ENCODE results near the gene IRF2. TPM values are rescaled to one million over a fixed set of nuclear protein-coding genes. Genes with fewer than 3 reads are reported as not detected.

IRF2 gene
- polyA plus RNA-seq, 1 donor (not counting 4 experiments of a cell fraction or from before 2014, with no cell fraction given) = 23.8 TPM

DNA sequence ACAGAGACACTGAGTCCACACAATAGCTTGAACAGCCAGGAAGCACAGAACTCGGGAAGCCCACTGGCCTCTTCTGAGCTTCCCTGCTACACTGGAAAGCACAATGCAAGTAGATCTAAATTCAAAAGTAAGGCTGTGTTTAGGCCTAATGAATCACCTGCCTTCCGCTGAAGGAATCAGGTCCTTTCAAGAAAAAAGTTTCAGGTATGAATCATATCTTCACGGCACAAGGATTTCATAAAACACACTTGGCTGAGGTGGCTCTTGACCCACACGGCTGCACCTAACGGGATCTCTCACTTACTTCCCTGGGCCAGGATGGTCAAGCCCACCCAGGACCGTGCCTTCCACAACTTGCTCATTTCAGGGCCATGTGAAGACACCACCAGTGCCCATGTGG lies 59.3 kb downstream of the IRF2 start:
- peak; percentile 65 for FAIRE-seq
- Histone ChIP-seq H3K36me3 (ENCODE audit: control insufficient read depth in 2 of 2, extremely low read depth in 1 of 2, insufficient read depth in 2 of 2, low read length in 2 of 2) (peaks cover 2 to 6% of the 10 kb centered on the region in 2 experiments), H3K9me1 (ENCODE audit: control insufficient read depth, extremely low read depth, insufficient read depth, low read length) (no peaks in the 10 kb centered on the region), H4K20me1 (ENCODE audit: control insufficient read depth, extremely low read depth, insufficient read depth, low read length) (no peaks in the 10 kb centered on the region), H3K9me3 (ENCODE audit: control insufficient read depth, low read depth, low read length) (no peaks in the 10 kb centered on the region), H3K79me2 (ENCODE audit: control insufficient read depth, insufficient read depth, low read length) (no peaks in the 10 kb centered on the region), H3K4me2 (ENCODE audit: control insufficient read depth, extremely low read depth, insufficient read depth, low read depth, low read length) (peak overlapping the region; percentile 40), H3K27ac (ENCODE audit: control insufficient read depth, insufficient read depth, low read length) (peak overlapping the region; percentile 43), H3K9ac (ENCODE audit: control insufficient read depth, extremely low read depth, insufficient read depth, low read length) (no peak overlapping the region), H3K4me1 (ENCODE audit: control insufficient read depth, extremely low read depth, insufficient read depth, low read length) (peaks cover 33% of the 10 kb centered on the region), H3K4me3 (ENCODE audit: control insufficient read depth in 2 of 3, extremely low read depth in 1 of 3, insufficient read depth in 2 of 3, low read depth in 1 of 3, low read length in 3 of 3) (no peak overlapping the region), H2AFZ (ENCODE audit: control insufficient read depth, low read length) (no peak overlapping the region), H3K27me3 (ENCODE audit: control insufficient read depth, extremely low read depth, insufficient read depth, low read length) (no peaks in the 10 kb centered on the region)
- dilution Hi-C loops (cut with MboI; ENCODE audit: extremely low pct_ligation_motif_present, low sequenced_read_pairs) = no loop called here
- DNase-seq (ENCODE audit: low read depth, low spot score) = no peak
- TF ChIP-seq CTCF (optimal IDR thresholded peaks at IDR 0.05 in 1 of 3, IDR thresholded peaks at IDR 0.05 in 1 of 3, conservative IDR thresholded peaks at IDR 0.05 in 1 of 3; ENCODE audit: extremely low read depth in 1 of 3, insufficient read depth in 2 of 3, low read length in 3 of 3) (no peak), EZH2 (IDR thresholded peaks at IDR 0.05; ENCODE audit: low read length) (no peak)

GRCh38 chr4:184413261-184414046 lies 60.9 kb downstream of the IRF2 start:
- dilution Hi-C loops (cut with MboI; ENCODE audit: extremely low pct_ligation_motif_present, low sequenced_read_pairs) = no loop called here
- Histone ChIP-seq H3K27me3 (ENCODE audit: control insufficient read depth, extremely low read depth, insufficient read depth, low read length) (no peaks in the 10 kb centered on the region), H3K9ac (ENCODE audit: control insufficient read depth, extremely low read depth, insufficient read depth, low read length) (no peak overlapping the region), H3K4me2 (ENCODE audit: control insufficient read depth, extremely low read depth, insufficient read depth, low read depth, low read length) (no peak overlapping the region), H3K27ac (ENCODE audit: control insufficient read depth, insufficient read depth, low read length) (no peak overlapping the region), H4K20me1 (ENCODE audit: control insufficient read depth, extremely low read depth, insufficient read depth, low read length) (no peaks in the 10 kb centered on the region), H3K4me3 (ENCODE audit: control insufficient read depth in 2 of 3, extremely low read depth in 1 of 3, insufficient read depth in 2 of 3, low read depth in 1 of 3, low read length in 3 of 3) (no peak overlapping the region), H2AFZ (ENCODE audit: control insufficient read depth, low read length) (no peak overlapping the region), H3K36me3 (ENCODE audit: control insufficient read depth in 2 of 2, extremely low read depth in 1 of 2, insufficient read depth in 2 of 2, low read length in 2 of 2) (peaks cover 3 to 4% of the 10 kb centered on the region in 2 experiments), H3K9me1 (ENCODE audit: control insufficient read depth, extremely low read depth, insufficient read depth, low read length) (no peaks in the 10 kb centered on the region), H3K79me2 (ENCODE audit: control insufficient read depth, insufficient read depth, low read length) (no peaks in the 10 kb centered on the region), H3K9me3 (ENCODE audit: control insufficient read depth, low read depth, low read length) (no peaks in the 10 kb centered on the region), H3K4me1 (ENCODE audit: control insufficient read depth, extremely low read depth, insufficient read depth, low read length) (peaks cover 31% of the 10 kb centered on the region)
- no peak for DNase-seq (ENCODE audit: low read depth, low spot score)
- no peak for FAIRE-seq
- no peak for TF ChIP-seq CTCF (optimal IDR thresholded peaks at IDR 0.05 in 1 of 3, IDR thresholded peaks at IDR 0.05 in 1 of 3, conservative IDR thresholded peaks at IDR 0.05 in 1 of 3; ENCODE audit: extremely low read depth in 1 of 3, insufficient read depth in 2 of 3, low read length in 3 of 3)
- TF ChIP-seq EZH2 (IDR thresholded peaks at IDR 0.05; ENCODE audit: low read length) = no peak
